IPS-18a (cell line): ENCODE results near the gene POFUT1.

Experiments used
- H3K27ac ChIP-seq: one replicate; pipeline ENCODE4 v1.5.1; 2013; ENCODE audit warnings: low read length
- H3K27me3 ChIP-seq: one replicate; pipeline ENCODE4 v1.6.1; 2013; ENCODE audit warnings: mild to moderate bottlenecking, low read length; ENCODE audit not compliant: control insufficient read depth, insufficient read depth
- H3K36me3 ChIP-seq: one replicate; pipeline ENCODE4 v1.6.1; 2013; ENCODE audit warnings: low read depth, low read length; ENCODE audit not compliant: control insufficient read depth
- H3K4me1 ChIP-seq: one replicate; pipeline ENCODE4 v1.6.1; 2013; ENCODE audit warnings: low read depth, low read length; ENCODE audit not compliant: control insufficient read depth
- H3K4me3 ChIP-seq: one replicate; pipeline ENCODE4 v1.5.1; 2013; ENCODE audit warnings: low read length
- H3K9ac ChIP-seq: one replicate; pipeline ENCODE4 v1.6.1; 2013; ENCODE audit warnings: mild to moderate bottlenecking, low read length, moderate library complexity
- H3K9me3 ChIP-seq: one replicate; pipeline ENCODE4 v1.6.1; 2013; ENCODE audit warnings: low read depth, low read length; ENCODE audit not compliant: control insufficient read depth

POFUT1 gene

DNA sequence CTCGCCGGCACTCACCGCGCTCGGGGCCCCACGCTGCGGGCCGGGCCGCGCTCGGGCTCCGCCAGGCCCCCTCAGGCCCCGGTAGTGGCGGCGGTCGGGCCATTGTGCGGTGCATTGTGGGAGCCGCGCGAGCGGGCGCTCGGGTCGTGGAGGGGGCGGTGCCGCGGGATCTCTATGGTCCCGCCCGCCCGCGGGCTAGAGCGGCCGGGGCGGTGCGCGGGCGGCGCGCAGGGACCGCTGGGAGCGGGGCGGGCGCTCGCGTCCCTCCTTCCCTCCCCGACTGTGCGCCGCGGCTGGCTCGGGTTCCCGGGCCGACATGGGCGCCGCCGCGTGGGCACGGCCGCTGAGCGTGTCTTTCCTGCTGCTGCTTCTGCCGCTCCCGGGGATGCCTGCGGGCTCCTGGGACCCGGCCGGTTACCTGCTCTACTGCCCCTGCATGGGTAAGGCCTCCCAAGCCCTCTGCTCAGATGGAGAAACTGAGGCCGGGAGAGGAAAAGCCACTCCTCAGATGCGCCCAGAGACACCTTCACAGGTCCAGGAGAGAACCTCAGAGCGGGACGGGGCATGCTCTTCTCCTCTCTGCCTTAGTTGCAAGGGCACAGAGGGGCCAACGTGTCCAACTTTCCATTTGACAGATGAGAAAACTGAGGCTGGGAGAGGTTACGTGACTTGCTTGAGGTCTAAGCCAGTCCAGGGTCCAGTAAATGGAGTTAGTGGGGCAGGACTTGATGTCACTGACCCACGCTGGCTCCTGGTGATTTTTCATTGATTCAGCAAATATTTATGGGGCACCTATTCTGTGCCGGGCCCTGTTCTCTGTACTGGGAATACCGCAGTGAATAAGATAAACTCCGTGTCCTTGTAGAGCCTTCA lies at the start of gene POFUT1, which contains the start of gene PLAGL2:
TSS of gene POFUT1 (plus strand) at position 255 of the 873 bp plus-strand sequence. CDS start at position 317, 62 bp downstream.
TSS of gene PLAGL2 (minus strand) at position 118 of the 873 bp plus-strand sequence. CDS start 5,565 bp downstream, outside the sequence.
- peak within 1 kb of the TSS; percentile 33 for H3K27ac ChIP-seq
- H3K4me3 ChIP-seq = peak within 1 kb of the TSS; percentile 97

GRCh38 chr20:32158351-32158750 lies 49.3 kb upstream of the POFUT1 start:
- no peaks in the 10 kb centered on the region for H3K27me3 ChIP-seq
- no peaks in the 10 kb centered on the region for H3K9me3 ChIP-seq
- peaks cover 47% of the 10 kb centered on the region for H3K36me3 ChIP-seq
- no peak overlapping the region for H3K4me3 ChIP-seq
- H3K9ac ChIP-seq = no peak overlapping the region
- H3K27ac ChIP-seq = no peak overlapping the region
- H3K4me1 ChIP-seq = no peaks in the 10 kb centered on the region

More for the DNA sequence above, at the start of gene POFUT1, which contains the start of gene PLAGL2:
- Histone ChIP-seq H3K4me1 (peaks cover 6% of the 10 kb centered on the region), H3K27me3 (no peaks in the 10 kb centered on the region), H3K9me3 (no peaks in the 10 kb centered on the region), H3K36me3 (peaks cover 32% of the 10 kb centered on the region), H3K9ac (peak within 1 kb of the TSS; percentile 90)

- Histone ChIP-seq H3K9ac (no peak overlapping the region), H3K36me3 (peaks cover 43% of the 10 kb centered on the region), H3K4me3 (no peak overlapping the region), H3K27me3 (no peaks in the 10 kb centered on the region), H3K9me3 (no peaks in the 10 kb centered on the region), H3K4me1 (no peaks in the 10 kb centered on the region), H3K27ac (no peak overlapping the region)
These were observed 48.6 kb upstream of the POFUT1 start for GRCh38 chr20:32158943-32159660.

DNA sequence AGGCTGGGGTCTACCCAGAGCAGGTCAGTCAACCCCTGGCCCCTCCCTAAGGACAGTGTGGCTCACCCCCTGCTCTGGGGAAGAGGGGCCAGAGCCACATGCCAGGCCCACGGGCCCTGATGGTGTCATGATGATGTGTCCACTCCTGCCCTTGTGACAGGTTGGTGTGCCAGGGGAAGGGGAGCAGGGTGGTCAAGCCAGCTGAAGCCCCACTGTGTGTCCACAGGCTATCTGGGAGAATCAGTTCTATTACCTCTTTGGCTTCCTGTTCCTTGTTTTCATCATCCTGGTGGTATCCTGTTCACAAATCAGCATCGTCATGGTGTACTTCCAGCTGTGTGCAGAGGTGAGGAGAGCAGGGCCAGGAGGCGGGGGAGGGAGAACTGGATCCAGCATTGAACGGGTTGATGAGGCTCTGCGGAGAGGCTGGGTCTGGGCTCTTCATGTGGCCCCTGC lies 47.9 kb upstream of the POFUT1 start:
- Histone ChIP-seq H3K4me3 (no peak overlapping the region), H3K4me1 (no peaks in the 10 kb centered on the region), H3K9me3 (no peaks in the 10 kb centered on the region), H3K27ac (no peak overlapping the region), H3K36me3 (peaks cover 49% of the 10 kb centered on the region), H3K27me3 (no peaks in the 10 kb centered on the region), H3K9ac (no peak overlapping the region)

GRCh38 chr20:32160341-32160740 lies 47.3 kb upstream of the POFUT1 start:
- Histone ChIP-seq H3K4me1 (no peaks in the 10 kb centered on the region), H3K27me3 (no peaks in the 10 kb centered on the region), H3K9me3 (no peaks in the 10 kb centered on the region), H3K36me3 (peaks cover 52% of the 10 kb centered on the region), H3K9ac (no peak overlapping the region), H3K27ac (no peak overlapping the region), H3K4me3 (no peak overlapping the region)

DNA sequence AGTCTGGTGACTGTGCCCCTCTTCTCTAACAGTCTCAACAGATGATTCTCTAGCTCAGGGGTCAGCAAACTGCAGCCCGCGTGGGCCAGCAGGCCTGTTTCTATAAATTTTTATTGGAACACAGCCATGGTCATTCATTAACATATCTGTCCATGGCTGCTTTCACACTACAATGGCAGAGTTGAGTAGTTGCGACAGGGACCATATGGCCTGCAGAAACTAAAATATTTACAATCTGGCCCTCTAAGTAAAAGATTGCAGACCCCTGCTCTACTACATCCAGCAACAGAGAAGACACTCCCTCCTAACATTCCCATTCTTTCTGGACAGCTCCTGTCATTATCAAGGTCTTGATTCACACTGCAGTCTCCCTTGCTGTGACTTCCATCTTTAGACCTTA lies 45.3 kb upstream of the POFUT1 start:
- no peaks in the 10 kb centered on the region for H3K9me3 ChIP-seq
- H3K27me3 ChIP-seq = no peaks in the 10 kb centered on the region
- no peaks in the 10 kb centered on the region for H3K4me1 ChIP-seq
- no peak overlapping the region for H3K4me3 ChIP-seq
- no peak overlapping the region for H3K9ac ChIP-seq
- peaks cover 67% of the 10 kb centered on the region for H3K36me3 ChIP-seq
- no peak overlapping the region for H3K27ac ChIP-seq

DNA sequence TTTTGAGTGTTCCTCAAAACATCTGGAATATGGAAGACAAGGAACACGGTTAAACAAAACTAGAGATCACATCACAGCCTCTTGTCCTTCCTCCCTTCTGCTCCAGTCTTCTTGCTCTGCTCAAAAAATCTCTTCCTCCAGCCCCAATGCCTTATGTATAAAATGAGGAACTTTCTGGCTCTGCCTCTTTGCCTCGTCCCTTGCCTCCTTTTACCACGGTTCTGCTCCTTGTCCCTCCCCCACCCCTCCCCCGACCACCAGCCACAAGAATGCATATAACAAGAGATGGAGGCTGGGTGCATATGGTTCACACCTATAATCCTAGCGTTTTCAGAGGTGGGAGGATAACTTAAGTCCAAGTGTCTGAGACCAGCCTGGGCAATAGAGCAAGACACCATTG lies 43.7 kb upstream of the POFUT1 start:
- Histone ChIP-seq H3K9ac (no peak overlapping the region), H3K4me3 (no peak overlapping the region), H3K9me3 (no peaks in the 10 kb centered on the region), H3K36me3 (peaks cover 58% of the 10 kb centered on the region), H3K27ac (no peak overlapping the region), H3K27me3 (no peaks in the 10 kb centered on the region), H3K4me1 (peaks cover 10% of the 10 kb centered on the region)

GRCh38 chr20:32164984-32165735 lies 42.5 kb upstream of the POFUT1 start:
- peaks cover 10% of the 10 kb centered on the region for H3K4me1 ChIP-seq

DNA sequence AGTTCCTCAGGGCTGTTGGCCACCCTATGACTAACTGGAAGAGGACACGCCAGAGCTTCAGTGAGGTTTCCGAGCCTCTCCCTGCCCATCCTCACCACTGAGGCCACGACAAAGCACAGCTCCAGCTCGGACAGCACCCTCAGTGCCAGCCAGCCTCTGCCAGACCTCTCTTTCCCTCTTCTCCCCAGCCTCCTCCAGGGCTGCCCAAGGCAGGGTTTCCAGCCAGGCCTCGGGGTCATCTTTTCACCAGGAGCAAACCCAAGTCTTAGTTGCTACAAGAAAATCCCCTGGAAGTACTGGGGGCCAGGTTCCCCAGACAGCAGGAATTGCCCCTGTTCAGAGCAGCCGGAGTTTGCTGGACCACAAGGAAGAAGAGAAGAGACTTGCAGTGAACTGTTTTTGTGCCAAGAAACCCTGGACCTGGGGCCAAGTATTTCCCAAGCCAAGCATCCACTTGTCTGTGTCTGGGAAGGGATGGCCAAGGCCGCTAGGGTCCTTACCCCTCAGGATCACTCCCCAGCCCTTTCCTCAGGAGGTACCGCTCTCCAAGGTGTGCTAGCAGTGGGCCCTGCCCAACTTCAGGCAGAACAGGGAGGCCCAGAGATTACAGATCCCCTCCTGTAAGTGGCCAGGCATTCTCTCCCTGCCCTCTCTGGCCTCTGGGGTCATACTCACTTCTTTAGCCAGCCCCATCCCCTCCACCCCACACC lies 41.7 kb upstream of the POFUT1 start:
- peaks cover 41% of the 10 kb centered on the region for H3K36me3 ChIP-seq
- no peak overlapping the region for H3K4me3 ChIP-seq
- no peaks in the 10 kb centered on the region for H3K27me3 ChIP-seq
- H3K9ac ChIP-seq = no peak overlapping the region
- H3K27ac ChIP-seq = no peak overlapping the region
- no peaks in the 10 kb centered on the region for H3K9me3 ChIP-seq
- peaks cover 10% of the 10 kb centered on the region for H3K4me1 ChIP-seq

More at GRCh38 chr20:32164984-32165735, 42.5 kb upstream of the POFUT1 start:
- Histone ChIP-seq H3K4me3 (no peak overlapping the region), H3K9ac (no peak overlapping the region), H3K27ac (no peak overlapping the region), H3K27me3 (no peaks in the 10 kb centered on the region), H3K36me3 (peaks cover 46% of the 10 kb centered on the region), H3K9me3 (no peaks in the 10 kb centered on the region)

- Histone ChIP-seq H3K27me3 (no peaks in the 10 kb centered on the region), H3K27ac (no peak overlapping the region), H3K36me3 (peaks cover 26% of the 10 kb centered on the region), H3K4me3 (no peak overlapping the region), H3K9ac (no peak overlapping the region), H3K9me3 (no peaks in the 10 kb centered on the region), H3K4me1 (peaks cover 10% of the 10 kb centered on the region)
These were observed 40.1 kb upstream of the POFUT1 start for GRCh38 chr20:32167552-32167951.
